Endodermal cell (in vitro differentiated cells): ENCODE results near the gene ADAMTS13. TPM values are rescaled to one million over a fixed set of nuclear protein-coding genes. Genes with fewer than 3 reads are reported as not detected.

ENCODE experiments used
- DNase-seq: peaks from one replicate; pipeline ENCODE4 v3.0.0-alpha.2; 2017
- H3K27ac ChIP-seq: 2 replicates; pipeline ENCODE4 v1.5.1; 2013; ENCODE audit warnings: mild to moderate bottlenecking, low read depth, low read length, moderate library complexity
- H3K27me3 ChIP-seq: 2 replicates; pipeline ENCODE4 v1.6.1; 2013; ENCODE audit warnings: mild to moderate bottlenecking, low read length, moderate library complexity; ENCODE audit not compliant: insufficient read depth, control insufficient read depth, poor library complexity, severe bottlenecking
- H3K36me3 ChIP-seq: 2 replicates; pipeline ENCODE4 v1.7.0; 2013; ENCODE audit warnings: mild to moderate bottlenecking, low read length, moderate library complexity; ENCODE audit not compliant: control insufficient read depth, insufficient read depth
- H3K4me1 ChIP-seq: one replicate; pipeline ENCODE4 v1.7.0; 2013; ENCODE audit warnings: low read length; ENCODE audit not compliant: control insufficient read depth, insufficient read depth
- H3K4me3 ChIP-seq: 2 replicates; pipeline ENCODE4 v1.5.1; 2013; ENCODE audit warnings: mild to moderate bottlenecking, low read length, moderate library complexity
- H3K9ac ChIP-seq: 2 replicates; pipeline ENCODE4 v1.6.1; 2013; ENCODE audit warnings: mild to moderate bottlenecking, low read length, moderate library complexity; ENCODE audit not compliant: poor library complexity, severe bottlenecking; ENCODE audit errors: extremely low read depth
- H3K9me3 ChIP-seq: 2 replicates; pipeline ENCODE4 v1.6.1; 2013; ENCODE audit warnings: mild to moderate bottlenecking, low read length, moderate library complexity; ENCODE audit not compliant: control insufficient read depth
- H3K27ac Mint-ChIP-seq: 2 replicates; pipeline ENCODE4 v1.8.0; 2020; ENCODE audit warnings: mixed read lengths
- H3K27me3 Mint-ChIP-seq: 2 replicates; pipeline ENCODE4 v1.8.0; 2021; ENCODE audit warnings: mild to moderate bottlenecking, mixed read lengths; ENCODE audit not compliant: insufficient read depth
- H3K36me3 Mint-ChIP-seq: 2 replicates; pipeline ENCODE4 v1.8.0; 2020; ENCODE audit warnings: low read depth, mixed read lengths
- H3K4me1 Mint-ChIP-seq: 2 replicates; pipeline ENCODE4 v1.8.0; 2020; ENCODE audit warnings: mixed read lengths
- H3K4me3 Mint-ChIP-seq: 2 replicates; pipeline ENCODE4 v1.8.0; 2020; ENCODE audit warnings: mild to moderate bottlenecking, moderate library complexity, mixed read lengths
- H3K9me3 Mint-ChIP-seq: 2 replicates; pipeline ENCODE4 v1.8.0; 2020; ENCODE audit warnings: mild to moderate bottlenecking, mixed read lengths
- CTCF ChIP-seq: fragments of 200-600 bp; sonication (generic); conservative IDR thresholded peaks from 2 replicates; pipeline ENCODE4 v1.5.0; 2021; ENCODE audit warnings: antibody characterized with exemption, mild to moderate bottlenecking
- WGBS, 2 experiments: methylation state at CpG; one replicate each; pipeline versions ENCODE4 v1.1.5 to v1.1.7; 2013; ENCODE audit warnings: missing lambda C conversion rate in 2 of 2, mixed read lengths in 1 of 2; ENCODE audit not compliant: insufficient coverage in 1 of 2, insufficient read length in 1 of 2; 5-methylcytosine and 5-hydroxymethylcytosine counted together
- total RNA-seq, 2 donors: library from RNA; stranded (reverse); fragmentation: NEBNext Ultra II Directional in 1 of 2; extraction: Animal tissue kit (Norgen Biotek cat#: 25700) in 1 of 2; gene quantifications; 2 replicates in 1 of 2; 3 replicates in 1 of 2; pipeline ENCODE4 v1.2.1, GENCODE V29; 2021

The ADAMTS13 gene
- total RNA-seq, 2 donors from 2014 or later: 13.5 to 21.7 TPM

GRCh38 chr9:133472277-133472645 lies 50.1 kb downstream of the ADAMTS13 start:
- H3K4me3 Mint-ChIP-seq: no peak overlapping the region
- H3K27me3 ChIP-seq: no peaks in the 10 kb centered on the region
- H3K4me1 Mint-ChIP-seq: no peaks in the 10 kb centered on the region
- peaks cover 6% of the 10 kb centered on the region for H3K36me3 ChIP-seq
- no peak for TF ChIP-seq CTCF
- H3K27me3 Mint-ChIP-seq: no peaks in the 10 kb centered on the region
- no peak overlapping the region for H3K27ac Mint-ChIP-seq
- 93 to 100% methylated on average over 4 to 11 of the region's 11 CpGs for WGBS, 2 experiments
- no peaks in the 10 kb centered on the region for H3K9me3 ChIP-seq
- no peak overlapping the region for H3K9ac ChIP-seq
- H3K4me3 ChIP-seq: no peak overlapping the region
- no peaks in the 10 kb centered on the region for H3K4me1 ChIP-seq
- DNase-seq: no peak
- peaks cover 10% of the 10 kb centered on the region for H3K36me3 Mint-ChIP-seq
- no peaks in the 10 kb centered on the region for H3K9me3 Mint-ChIP-seq
- no peak overlapping the region for H3K27ac ChIP-seq

- Histone ChIP-seq H3K27ac (no peak overlapping the region), H3K4me3 (no peak overlapping the region), H3K4me1 (peaks cover 2% of the 10 kb centered on the region), H3K9me3 (no peaks in the 10 kb centered on the region), H3K36me3 (peaks cover 6% of the 10 kb centered on the region), H3K27me3 (no peaks in the 10 kb centered on the region), H3K9ac (no peak overlapping the region)
- H3K36me3 Mint-ChIP-seq: peaks cover 10% of the 10 kb centered on the region
- DNase-seq: no peak
- peak overlapping the region; percentile 44 for H3K27ac Mint-ChIP-seq
- no peaks in the 10 kb centered on the region for H3K9me3 Mint-ChIP-seq
- no peaks in the 10 kb centered on the region for H3K27me3 Mint-ChIP-seq
- no peak overlapping the region for H3K4me3 Mint-ChIP-seq
- WGBS, 2 experiments: 94 to 95% methylated on average over 12 to 19 of the region's 19 CpGs
- TF ChIP-seq CTCF: no peak
- H3K4me1 Mint-ChIP-seq: peaks cover 3% of the 10 kb centered on the region
Observed at GRCh38 chr9:133472753-133473378, 50.7 kb downstream of the ADAMTS13 start.

GRCh38 chr9:133473743-133474142 lies 51.6 kb downstream of the ADAMTS13 start:
- Histone ChIP-seq H3K9ac (no peak overlapping the region), H3K4me3 (no peak overlapping the region), H3K4me1 (peaks cover 9% of the 10 kb centered on the region), H3K27me3 (no peaks in the 10 kb centered on the region), H3K9me3 (no peaks in the 10 kb centered on the region), H3K36me3 (peaks cover 6% of the 10 kb centered on the region), H3K27ac (no peak overlapping the region)
- 83 to 92% methylated on average over 17 to 20 of the region's 20 CpGs for WGBS, 2 experiments
- no peak for TF ChIP-seq CTCF
- no peak overlapping the region for H3K4me3 Mint-ChIP-seq
- no peaks in the 10 kb centered on the region for H3K27me3 Mint-ChIP-seq
- peaks cover 3% of the 10 kb centered on the region for H3K4me1 Mint-ChIP-seq
- no peak for DNase-seq
- no peak overlapping the region for H3K27ac Mint-ChIP-seq
- H3K36me3 Mint-ChIP-seq: peaks cover 10% of the 10 kb centered on the region
- no peaks in the 10 kb centered on the region for H3K9me3 Mint-ChIP-seq
